Gastroesophageal sphincter (tissue), 3 donors: ENCODE data around the gene COL4A3.

ENCODE experiments used
- EP300 ChIP-seq: sonication (generic); formaldehyde crosslinking; IDR thresholded peaks from one replicate; pipeline ENCODE4 v1.6.1; 2017; ENCODE audit warnings: antibody characterized with exemption, mild to moderate bottlenecking
- POLR2A ChIP-seq, 2 donors: fragments of 450-650 bp; IDR thresholded peaks; one replicate each; pipeline ENCODE4 v1.6.1; 2017; ENCODE audit warnings: antibody characterized with exemption in 2 of 2, mild to moderate bottlenecking in 2 of 2, moderate library complexity in 1 of 2
- POLR2AphosphoS5 ChIP-seq: sonication (generic); formaldehyde crosslinking; IDR thresholded peaks from one replicate; pipeline ENCODE4 v1.6.1; 2017; ENCODE audit warnings: antibody characterized with exemption
- TF ChIP-seq, protein P1 (sequence below), 4 experiments: fragments of 200-600 bp in 2 of 4; fragments of 450-650 bp in 2 of 4; sonication (generic) in 1 of 4; IDR thresholded peaks; one replicate each; pipeline ENCODE4 v1.5.1; 2017 to 2019; ENCODE audit warnings: antibody characterized with exemption in 4 of 4, mild to moderate bottlenecking in 2 of 4, moderate library complexity in 2 of 4

DNA sequence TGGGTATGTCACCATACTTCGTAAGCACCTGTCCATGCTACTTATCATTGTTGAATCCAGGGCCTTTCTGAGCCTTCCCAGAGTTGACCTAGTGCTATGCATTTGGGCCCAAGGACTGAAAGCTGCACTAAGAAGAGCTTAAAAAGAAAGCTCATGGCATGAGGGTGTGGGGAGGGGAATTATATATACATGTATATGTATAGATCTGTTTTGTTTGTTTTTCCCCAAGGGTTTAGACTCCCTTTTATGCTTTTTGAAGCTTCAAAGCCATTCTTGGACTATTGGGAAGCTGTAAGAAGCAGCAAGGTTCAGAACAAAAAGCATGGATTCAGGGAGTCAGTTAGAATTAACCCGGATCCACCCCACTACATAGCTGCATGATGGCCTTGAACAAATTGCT lies 183.9 kb downstream of the COL4A3 start:
- TF ChIP-seq EP300 (no peak), POLR2A (IDR thresholded peaks at IDR 0.05) (no peak), POLR2AphosphoS5 (no peak)
- TF ChIP-seq, protein P1, sequence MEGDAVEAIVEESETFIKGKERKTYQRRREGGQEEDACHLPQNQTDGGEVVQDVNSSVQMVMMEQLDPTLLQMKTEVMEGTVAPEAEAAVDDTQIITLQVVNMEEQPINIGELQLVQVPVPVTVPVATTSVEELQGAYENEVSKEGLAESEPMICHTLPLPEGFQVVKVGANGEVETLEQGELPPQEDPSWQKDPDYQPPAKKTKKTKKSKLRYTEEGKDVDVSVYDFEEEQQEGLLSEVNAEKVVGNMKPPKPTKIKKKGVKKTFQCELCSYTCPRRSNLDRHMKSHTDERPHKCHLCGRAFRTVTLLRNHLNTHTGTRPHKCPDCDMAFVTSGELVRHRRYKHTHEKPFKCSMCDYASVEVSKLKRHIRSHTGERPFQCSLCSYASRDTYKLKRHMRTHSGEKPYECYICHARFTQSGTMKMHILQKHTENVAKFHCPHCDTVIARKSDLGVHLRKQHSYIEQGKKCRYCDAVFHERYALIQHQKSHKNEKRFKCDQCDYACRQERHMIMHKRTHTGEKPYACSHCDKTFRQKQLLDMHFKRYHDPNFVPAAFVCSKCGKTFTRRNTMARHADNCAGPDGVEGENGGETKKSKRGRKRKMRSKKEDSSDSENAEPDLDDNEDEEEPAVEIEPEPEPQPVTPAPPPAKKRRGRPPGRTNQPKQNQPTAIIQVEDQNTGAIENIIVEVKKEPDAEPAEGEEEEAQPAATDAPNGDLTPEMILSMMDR (IDR thresholded peaks at IDR 0.05): no peak
